Vagina (tissue), 2 donors: ENCODE measurements around the gene PTPN4.

Source experiments
- POLR2AphosphoS5 ChIP-seq, 2 donors: sonication (generic); formaldehyde crosslinking; IDR thresholded peaks; one replicate each; pipeline ENCODE4 v1.9.0; 2017; ENCODE audit warnings: antibody characterized with exemption in 2 of 2, mild to moderate bottlenecking in 2 of 2, low read depth in 1 of 2; ENCODE audit not compliant: insufficient read depth in 1 of 2
- TF ChIP-seq, protein P1 (sequence below), 3 experiments: fragments of 450-650 bp in 2 of 3; fragments of 200-600 bp in 1 of 3; sonication (generic) in 1 of 3; IDR thresholded peaks; one replicate each; pipeline ENCODE4 v1.5.1; 2017 to 2019; ENCODE audit warnings: antibody characterized with exemption in 3 of 3, mild to moderate bottlenecking in 2 of 3, moderate library complexity in 2 of 3

- TF ChIP-seq, protein P1, sequence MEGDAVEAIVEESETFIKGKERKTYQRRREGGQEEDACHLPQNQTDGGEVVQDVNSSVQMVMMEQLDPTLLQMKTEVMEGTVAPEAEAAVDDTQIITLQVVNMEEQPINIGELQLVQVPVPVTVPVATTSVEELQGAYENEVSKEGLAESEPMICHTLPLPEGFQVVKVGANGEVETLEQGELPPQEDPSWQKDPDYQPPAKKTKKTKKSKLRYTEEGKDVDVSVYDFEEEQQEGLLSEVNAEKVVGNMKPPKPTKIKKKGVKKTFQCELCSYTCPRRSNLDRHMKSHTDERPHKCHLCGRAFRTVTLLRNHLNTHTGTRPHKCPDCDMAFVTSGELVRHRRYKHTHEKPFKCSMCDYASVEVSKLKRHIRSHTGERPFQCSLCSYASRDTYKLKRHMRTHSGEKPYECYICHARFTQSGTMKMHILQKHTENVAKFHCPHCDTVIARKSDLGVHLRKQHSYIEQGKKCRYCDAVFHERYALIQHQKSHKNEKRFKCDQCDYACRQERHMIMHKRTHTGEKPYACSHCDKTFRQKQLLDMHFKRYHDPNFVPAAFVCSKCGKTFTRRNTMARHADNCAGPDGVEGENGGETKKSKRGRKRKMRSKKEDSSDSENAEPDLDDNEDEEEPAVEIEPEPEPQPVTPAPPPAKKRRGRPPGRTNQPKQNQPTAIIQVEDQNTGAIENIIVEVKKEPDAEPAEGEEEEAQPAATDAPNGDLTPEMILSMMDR (IDR thresholded peaks at IDR 0.05) = no peak
- TF ChIP-seq POLR2AphosphoS5 (IDR thresholded peaks at IDR 0.05; ENCODE audit: insufficient read depth in 1 of 2, low read depth in 1 of 2) = no peak
These were observed 182.3 kb downstream of the PTPN4 start for GRCh38 chr2:119941981-119942513.
